ENCODE results near the gene CARD11. TPM values are rescaled to one million over a fixed set of nuclear protein-coding genes. Genes with fewer than 3 reads are reported as not detected.
"Not testable (repeated sequence)": the region's sequence is repeated elsewhere in the genome, so short reads cannot be mapped to it uniquely, and the experiment has no call there.

CARD11 gene
- total RNA-seq, 1 donor from 2014 or later, result 1.4 TPM

- no peak for DNase-seq
Measured at GRCh38 chr7:3063016-3063753, 19.5 kb upstream of the CARD11 start.

GRCh38 chr7:3057066-3057420 lies 13.4 kb upstream of the CARD11 start:
- no peak for DNase-seq

- DNase-seq, result no peak
Measured at GRCh38 chr7:3056234-3057065, 12.8 kb upstream of the CARD11 start.

- DNase-seq, result no peak
Measured at GRCh38 chr7:3055626-3056025, 12.0 kb upstream of the CARD11 start.

GRCh38 chr7:3042861-3043489 lies 692 bp downstream of the CARD11 start:
- DNase-seq, result no peak

GRCh38 chr7:3041986-3042675 lies 1.5 kb downstream of the CARD11 start:
- DNase-seq, result no peak

- no peak for DNase-seq
Measured at GRCh38 chr7:3039787-3040186, 3.9 kb downstream of the CARD11 start.

GRCh38 chr7:3038011-3038410 lies 5.7 kb downstream of the CARD11 start:
- DNase-seq, result not testable (repeated sequence)

- DNase-seq, result no peak
Measured at GRCh38 chr7:3037259-3037658, 6.4 kb downstream of the CARD11 start.

- DNase-seq, result no peak
Measured at GRCh38 chr7:3034591-3035150, 9.0 kb downstream of the CARD11 start.

- no peak for DNase-seq
Measured at GRCh38 chr7:3033581-3033980, 10.1 kb downstream of the CARD11 start.

- DNase-seq, result no peak
Measured at GRCh38 chr7:3033136-3033535, 10.5 kb downstream of the CARD11 start.

GRCh38 chr7:3032256-3032655 lies 11.4 kb downstream of the CARD11 start:
- no peak for DNase-seq

GRCh38 chr7:3029138-3029537 lies 14.5 kb downstream of the CARD11 start:
- no peak for DNase-seq

GRCh38 chr7:3028758-3029093 lies 14.9 kb downstream of the CARD11 start:
- DNase-seq, result no peak

- DNase-seq, result peak; percentile 55
Measured at GRCh38 chr7:3028071-3028757, 15.5 kb downstream of the CARD11 start.

- no peak for DNase-seq
Measured at GRCh38 chr7:3027005-3027845, 16.4 kb downstream of the CARD11 start.

GRCh38 chr7:3025616-3026015 lies 18.1 kb downstream of the CARD11 start:
- DNase-seq, result no peak

- DNase-seq, result no peak
Measured at GRCh38 chr7:3021825-3022224, 21.8 kb downstream of the CARD11 start.

GRCh38 chr7:3021224-3021623 lies 22.4 kb downstream of the CARD11 start:
- DNase-seq, result not testable (repeated sequence)

GRCh38 chr7:3020416-3020815 lies 23.3 kb downstream of the CARD11 start:
- no peak for DNase-seq
